ENCODE data around the gene ZDHHC14.

DNA sequence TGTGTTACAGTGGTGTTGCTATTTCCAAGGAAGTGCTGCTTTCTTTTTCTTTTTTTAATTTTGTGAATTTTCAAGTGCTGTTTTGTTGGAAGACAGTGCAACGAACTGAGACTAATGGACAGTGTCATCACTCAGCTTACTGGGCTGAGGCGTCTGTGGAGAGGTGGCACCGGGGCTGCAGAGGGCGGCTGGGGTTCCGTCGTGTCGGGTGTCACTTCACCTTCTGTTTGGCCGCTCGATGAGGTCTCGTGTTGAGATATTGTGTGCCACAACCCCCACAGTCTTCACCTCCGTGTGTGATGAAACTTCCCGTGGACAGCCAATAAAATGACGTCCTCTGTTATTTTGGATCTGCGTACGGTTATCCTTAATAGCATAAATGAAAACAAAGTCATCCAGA lies 292.6 kb downstream of the ZDHHC14 start:
- TF ChIP-seq, protein P1, sequence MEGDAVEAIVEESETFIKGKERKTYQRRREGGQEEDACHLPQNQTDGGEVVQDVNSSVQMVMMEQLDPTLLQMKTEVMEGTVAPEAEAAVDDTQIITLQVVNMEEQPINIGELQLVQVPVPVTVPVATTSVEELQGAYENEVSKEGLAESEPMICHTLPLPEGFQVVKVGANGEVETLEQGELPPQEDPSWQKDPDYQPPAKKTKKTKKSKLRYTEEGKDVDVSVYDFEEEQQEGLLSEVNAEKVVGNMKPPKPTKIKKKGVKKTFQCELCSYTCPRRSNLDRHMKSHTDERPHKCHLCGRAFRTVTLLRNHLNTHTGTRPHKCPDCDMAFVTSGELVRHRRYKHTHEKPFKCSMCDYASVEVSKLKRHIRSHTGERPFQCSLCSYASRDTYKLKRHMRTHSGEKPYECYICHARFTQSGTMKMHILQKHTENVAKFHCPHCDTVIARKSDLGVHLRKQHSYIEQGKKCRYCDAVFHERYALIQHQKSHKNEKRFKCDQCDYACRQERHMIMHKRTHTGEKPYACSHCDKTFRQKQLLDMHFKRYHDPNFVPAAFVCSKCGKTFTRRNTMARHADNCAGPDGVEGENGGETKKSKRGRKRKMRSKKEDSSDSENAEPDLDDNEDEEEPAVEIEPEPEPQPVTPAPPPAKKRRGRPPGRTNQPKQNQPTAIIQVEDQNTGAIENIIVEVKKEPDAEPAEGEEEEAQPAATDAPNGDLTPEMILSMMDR (IDR thresholded peaks at IDR 0.05) = no peak
- no peak for TF ChIP-seq POLR2A (IDR thresholded peaks at IDR 0.05; ENCODE audit: low read depth)
